ENCODE measurements around the gene DUS3L.

DNA sequence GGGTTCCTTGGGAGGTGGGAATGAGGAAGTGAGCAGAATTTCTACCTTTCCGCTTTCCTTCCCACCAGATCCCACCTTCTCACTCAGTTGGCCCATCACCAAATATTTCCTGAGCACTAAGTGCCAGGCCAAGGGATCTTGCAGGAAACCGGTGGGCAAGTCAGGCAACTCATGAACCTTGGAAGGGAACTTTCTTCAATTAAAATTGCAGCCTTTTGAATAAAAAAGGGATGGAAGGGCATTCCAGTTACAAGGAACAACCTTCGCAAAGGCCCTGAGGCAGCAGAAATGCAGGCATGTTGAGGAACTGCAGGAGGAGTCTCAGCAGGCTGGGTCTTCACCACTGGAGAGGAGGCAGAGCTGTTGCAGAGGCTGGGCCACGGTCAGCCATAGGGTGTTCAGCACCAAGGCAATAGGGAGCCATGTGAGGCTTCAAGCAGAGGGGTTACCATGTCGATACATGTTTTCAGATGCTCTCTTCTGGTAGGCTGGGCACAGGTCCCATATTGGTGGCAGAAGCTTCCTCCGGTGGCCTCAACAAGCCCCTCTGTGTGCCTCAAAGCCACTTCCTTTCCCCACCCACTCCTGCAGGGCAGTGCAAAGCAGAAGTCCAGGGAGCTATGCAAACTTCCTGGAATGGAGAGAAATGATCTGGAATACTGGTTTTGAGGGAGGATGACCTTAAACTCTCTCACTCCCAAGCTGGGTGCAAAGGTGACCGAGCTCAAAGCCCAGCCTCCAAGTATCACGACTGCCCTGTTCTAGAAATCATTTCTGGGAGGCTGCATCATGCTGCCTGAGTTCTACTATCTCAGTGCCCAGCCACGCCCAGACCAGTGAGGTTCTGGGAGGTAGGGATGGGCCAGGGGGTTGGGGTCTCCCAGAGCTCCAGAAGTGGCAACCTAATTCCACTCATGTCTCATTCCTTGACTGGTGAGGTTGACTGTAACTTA, 48.4 kb upstream of the DUS3L start, which contains the start of gene FUT6:
- TF ChIP-seq, protein P1, sequence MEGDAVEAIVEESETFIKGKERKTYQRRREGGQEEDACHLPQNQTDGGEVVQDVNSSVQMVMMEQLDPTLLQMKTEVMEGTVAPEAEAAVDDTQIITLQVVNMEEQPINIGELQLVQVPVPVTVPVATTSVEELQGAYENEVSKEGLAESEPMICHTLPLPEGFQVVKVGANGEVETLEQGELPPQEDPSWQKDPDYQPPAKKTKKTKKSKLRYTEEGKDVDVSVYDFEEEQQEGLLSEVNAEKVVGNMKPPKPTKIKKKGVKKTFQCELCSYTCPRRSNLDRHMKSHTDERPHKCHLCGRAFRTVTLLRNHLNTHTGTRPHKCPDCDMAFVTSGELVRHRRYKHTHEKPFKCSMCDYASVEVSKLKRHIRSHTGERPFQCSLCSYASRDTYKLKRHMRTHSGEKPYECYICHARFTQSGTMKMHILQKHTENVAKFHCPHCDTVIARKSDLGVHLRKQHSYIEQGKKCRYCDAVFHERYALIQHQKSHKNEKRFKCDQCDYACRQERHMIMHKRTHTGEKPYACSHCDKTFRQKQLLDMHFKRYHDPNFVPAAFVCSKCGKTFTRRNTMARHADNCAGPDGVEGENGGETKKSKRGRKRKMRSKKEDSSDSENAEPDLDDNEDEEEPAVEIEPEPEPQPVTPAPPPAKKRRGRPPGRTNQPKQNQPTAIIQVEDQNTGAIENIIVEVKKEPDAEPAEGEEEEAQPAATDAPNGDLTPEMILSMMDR (IDR thresholded peaks at IDR 0.05): no peak
- TF ChIP-seq ZFX (IDR thresholded peaks at IDR 0.05; ENCODE audit: borderline replicate concordance): no peak

Data from 22Rv1 (cell line).